OCI-LY7 (cell line): ENCODE results near the gene MAEA. TPM values are rescaled to one million over a fixed set of nuclear protein-coding genes. Genes with fewer than 3 reads are reported as not detected.
"Not testable (repeated sequence)": the region's sequence is repeated elsewhere in the genome, so short reads cannot be mapped to it uniquely, and the experiment has no call there.

Experiments
- BruUV-seq: library from RNA; stranded (reverse); fragments of 400-500 nt; replicated peaks from 2 replicates; lab custom pipeline; 2021; lab: Mats Ljungman, UMichigan
- CTCF ChIA-PET: fragments of 300-600 bp; sonication (Branson Sonifier 250); formaldehyde crosslinking; loops from one replicate; lab custom pipeline; 2022; ENCODE audit warnings: antibody characterized with exemption; ENCODE audit not compliant: unreplicated experiment; lab: Charles Lee
- POLR2A ChIA-PET: fragments of 300-600 bp; sonication (Branson Sonifier 250); formaldehyde crosslinking; loops from one replicate; lab custom pipeline; 2022; ENCODE audit warnings: antibody characterized with exemption; lab: Charles Lee
- DNase-seq: peaks from one replicate; pipeline ENCODE4 v3.0.0-alpha.2; 2015; ENCODE audit warnings: low spot score
- H2AFZ ChIP-seq: fragments of 200-600 bp; sonication (generic), shearing (Covaris generic); 2 replicates; pipeline ENCODE4 v1.6.1; 2014; ENCODE audit warnings: mild to moderate bottlenecking, antibody characterized with exemption, low read length, moderate library complexity
- H3K27ac ChIP-seq: fragments of 200-600 bp; sonication (generic); 2 replicates; pipeline ENCODE4 v1.5.1; 2014; ENCODE audit warnings: mixed run types, low read depth, mild to moderate bottlenecking, moderate library complexity, low read length, inconsistent platforms; ENCODE audit not compliant: poor library complexity, severe bottlenecking
- H3K36me3 ChIP-seq: fragments of 200-600 bp; sonication (generic); 2 replicates; pipeline ENCODE4 v1.6.1; 2014; ENCODE audit warnings: mild to moderate bottlenecking, antibody characterized with exemption, low read length, moderate library complexity, mixed read lengths; ENCODE audit not compliant: insufficient read depth
- H3K4me1 ChIP-seq: fragments of 200-600 bp; sonication (generic); 2 replicates; pipeline ENCODE4 v1.5.1; 2014; ENCODE audit warnings: mild to moderate bottlenecking, low read length; ENCODE audit not compliant: insufficient read depth, poor library complexity, severe bottlenecking
- H3K4me2 ChIP-seq: fragments of 200-600 bp; sonication (generic); 2 replicates; pipeline ENCODE4 v1.6.1; 2014; ENCODE audit warnings: mild to moderate bottlenecking, low read length
- H3K4me3 ChIP-seq: fragments of 200-600 bp; sonication (generic); 2 replicates; pipeline ENCODE4 v1.5.1; 2014; ENCODE audit warnings: mild to moderate bottlenecking, low read depth, low read length; ENCODE audit not compliant: poor library complexity, severe bottlenecking
- H3K79me2 ChIP-seq: fragments of 200-600 bp; sonication (generic); 2 replicates; pipeline ENCODE4 v1.6.1; 2016; ENCODE audit warnings: low read depth, mild to moderate bottlenecking, low read length, moderate library complexity, mixed read lengths; ENCODE audit not compliant: insufficient read depth
- H3K9me2 ChIP-seq: fragments of 200-600 bp; sonication (generic); 2 replicates; pipeline ENCODE4 v1.6.1; 2016; ENCODE audit warnings: mild to moderate bottlenecking, low read length, mixed read lengths; ENCODE audit not compliant: insufficient read depth
- H3K9me3 ChIP-seq: fragments of 200-600 bp; sonication (generic); 2 replicates; pipeline ENCODE4 v1.6.1; 2014; ENCODE audit warnings: mild to moderate bottlenecking, mixed run types, low read length, mixed read lengths
- H4K20me1 ChIP-seq: fragments of 200-600 bp; sonication (generic); 2 replicates; pipeline ENCODE4 v1.6.1; 2014; ENCODE audit warnings: mild to moderate bottlenecking, antibody characterized with exemption, low read length, moderate library complexity, mixed read lengths; ENCODE audit not compliant: insufficient read depth
- CTCF ChIP-seq: fragments of 200-600 bp; sonication (generic); conservative IDR thresholded peaks from 2 replicates; pipeline ENCODE4 v1.5.1; 2014; ENCODE audit warnings: mild to moderate bottlenecking, antibody characterized with exemption, low read length, moderate library complexity, mixed read lengths
- EZH2phosphoT487 ChIP-seq: fragments of 200-600 bp; sonication (generic); IDR thresholded peaks from 2 replicates; pipeline ENCODE4 v1.6.1; 2018; ENCODE audit warnings: low read depth, borderline replicate concordance, mild to moderate bottlenecking, mixed run types, antibody characterized with exemption, low read length, moderate library complexity, mixed read lengths
- intact Hi-C: fragments of 100-400 bp; cut with micrococcal nuclease; formaldehyde crosslinking; loops from one replicate; pipeline ENCODE4 v1.10.0; 2022; ENCODE audit not compliant: unreplicated experiment
- total RNA-seq, 2 experiments: library from RNA; depleted of rRNA in 1 of 2; stranded (reverse); fragments of >200 nt in 1 of 2; shearing (Covaris generic) in 1 of 2; gene quantifications; 2 replicates each; pipeline ENCODE4 v1.2.3, GENCODE V29; 2014 to 2022

The MAEA gene
- total RNA-seq, 2 experiments from 2014 or later, result 53.2 to 59.3 TPM

GRCh38 chr4:1371176-1372165 lies 81.8 kb downstream of the MAEA start:
- H3K9me3 ChIP-seq, result no peaks in the 10 kb centered on the region
- DNase-seq, result no peak
- H3K4me1 ChIP-seq, result no peaks in the 10 kb centered on the region
- H2AFZ ChIP-seq, result no peak overlapping the region
- ChIA-PET CTCF (no interaction called here), POLR2A (no interaction called here)
- H3K36me3 ChIP-seq, result peaks cover 15% of the 10 kb centered on the region
- no peak overlapping the region for H3K4me3 ChIP-seq
- TF ChIP-seq CTCF (no peak), EZH2phosphoT487 (no peak)
- H3K4me2 ChIP-seq, result no peak overlapping the region
- intact Hi-C loops, result no loop called here
- no peaks in the 10 kb centered on the region for H3K79me2 ChIP-seq
- H3K27ac ChIP-seq, result no peak overlapping the region
- BruUV-seq, result no TSS peak
- no peaks in the 10 kb centered on the region for H4K20me1 ChIP-seq
- no peaks in the 10 kb centered on the region for H3K9me2 ChIP-seq

GRCh38 chr4:1372576-1372975 lies 82.9 kb downstream of the MAEA start:
- H3K9me3 ChIP-seq, H3K4me3 ChIP-seq, BruUV-seq, CTCF ChIA-PET, DNase-seq, POLR2A ChIA-PET, intact Hi-C loops, H2AFZ ChIP-seq, H3K9me2 ChIP-seq, H4K20me1 ChIP-seq, H3K4me1 ChIP-seq, H3K4me2 ChIP-seq, H3K27ac ChIP-seq, H3K79me2 ChIP-seq: not testable (repeated sequence)
- peaks cover 15% of the 10 kb centered on the region for H3K36me3 ChIP-seq

- H3K9me3 ChIP-seq, result no peaks in the 10 kb centered on the region
- H3K9me2 ChIP-seq, result no peaks in the 10 kb centered on the region
- no peak for TF ChIP-seq EZH2phosphoT487
- TF ChIP-seq CTCF, result no peak
- ChIA-PET CTCF (no interaction called here), POLR2A (no interaction called here)
- no peak overlapping the region for H3K27ac ChIP-seq
- H3K4me1 ChIP-seq, result no peaks in the 10 kb centered on the region
- H2AFZ ChIP-seq, result no peak overlapping the region
- DNase-seq, result no peak
- no TSS peak for BruUV-seq
- no peaks in the 10 kb centered on the region for H4K20me1 ChIP-seq
- H3K36me3 ChIP-seq, result peaks cover 15% of the 10 kb centered on the region
- H3K4me2 ChIP-seq, result no peak overlapping the region
- intact Hi-C loops, result no loop called here
- H3K79me2 ChIP-seq, result no peaks in the 10 kb centered on the region
- H3K4me3 ChIP-seq, result no peak overlapping the region
These were observed 84.4 kb downstream of the MAEA start for GRCh38 chr4:1373892-1374705.
